Cardiac fibroblast (primary cell): Measurements from ENCODE around the gene HOXD12.

Experiments
- DNase-seq, 2 donors: peaks; one replicate each; pipeline versions ENCODE4 v3.0.0 to v3.0.0-alpha.2; 2010; ENCODE audit warnings: low read depth in 2 of 2
- H3K4me3 ChIP-seq, 2 donors: replicated peaks in 1 of 2; 1 replicate in 1 of 2; 2 replicates in 1 of 2; pipeline ENCODE4 v1.5.1; 2011; ENCODE audit warnings: low read depth in 2 of 2, low read length in 2 of 2, mild to moderate bottlenecking in 2 of 2, moderate library complexity in 1 of 2
- CTCF ChIP-seq: IDR thresholded peaks from one replicate; pipeline ENCODE4 v1.5.1; 2011; ENCODE audit warnings: low read depth, mild to moderate bottlenecking, low read length, inconsistent platforms

HOXD12 gene

GRCh38 chr2:176145085-176145969, 45.7 kb downstream of the HOXD12 start:
- DNase-seq, result no peak
- TF ChIP-seq CTCF, result no peak
- no peak overlapping the region for H3K4me3 ChIP-seq

- no peak for TF ChIP-seq CTCF
- DNase-seq, result no peak
- no peak overlapping the region for H3K4me3 ChIP-seq
Observed at GRCh38 chr2:176146101-176146500, 46.5 kb downstream of the HOXD12 start.

GRCh38 chr2:176146645-176147044, 47.0 kb downstream of the HOXD12 start:
- no peak for TF ChIP-seq CTCF
- no peak for DNase-seq
- no peak overlapping the region for H3K4me3 ChIP-seq

- no peak overlapping the region for H3K4me3 ChIP-seq
- TF ChIP-seq CTCF, result no peak
Observed at GRCh38 chr2:176147210-176147799, 47.7 kb downstream of the HOXD12 start.

GRCh38 chr2:176147800-176148496, 48.4 kb downstream of the HOXD12 start:
- no peak overlapping the region for H3K4me3 ChIP-seq
- no peak for TF ChIP-seq CTCF
- no peak for DNase-seq

More at GRCh38 chr2:176147210-176147799, 47.7 kb downstream of the HOXD12 start:
- DNase-seq, result no peak

GRCh38 chr2:176148751-176149421, 49.3 kb downstream of the HOXD12 start:
- TF ChIP-seq CTCF, result no peak
- no peak for DNase-seq
- no peak overlapping the region for H3K4me3 ChIP-seq
